OCI-LY1 (cell line): ENCODE results near the gene TPRX2.
"Not testable (repeated sequence)": the region's sequence is repeated elsewhere in the genome, so short reads cannot be mapped to it uniquely, and the experiment has no call there.

Experiments
- EZH2 ChIP-seq: fragments of 200-600 bp; sonication (generic), shearing (Covaris generic); IDR thresholded peaks from 2 replicates; pipeline ENCODE4 v1.8.0; 2017; ENCODE audit warnings: borderline replicate concordance, mixed run types, mild to moderate bottlenecking, antibody characterized with exemption, low read length, moderate library complexity, mixed read lengths
- TF ChIP-seq, protein P1 (sequence below): fragments of 200-600 bp; sonication (generic), shearing (Covaris generic); IDR thresholded peaks from 2 replicates; pipeline ENCODE4 v1.5.1; 2017; ENCODE audit warnings: mild to moderate bottlenecking, antibody characterized with exemption, low read length, moderate library complexity, mixed read lengths

DNA sequence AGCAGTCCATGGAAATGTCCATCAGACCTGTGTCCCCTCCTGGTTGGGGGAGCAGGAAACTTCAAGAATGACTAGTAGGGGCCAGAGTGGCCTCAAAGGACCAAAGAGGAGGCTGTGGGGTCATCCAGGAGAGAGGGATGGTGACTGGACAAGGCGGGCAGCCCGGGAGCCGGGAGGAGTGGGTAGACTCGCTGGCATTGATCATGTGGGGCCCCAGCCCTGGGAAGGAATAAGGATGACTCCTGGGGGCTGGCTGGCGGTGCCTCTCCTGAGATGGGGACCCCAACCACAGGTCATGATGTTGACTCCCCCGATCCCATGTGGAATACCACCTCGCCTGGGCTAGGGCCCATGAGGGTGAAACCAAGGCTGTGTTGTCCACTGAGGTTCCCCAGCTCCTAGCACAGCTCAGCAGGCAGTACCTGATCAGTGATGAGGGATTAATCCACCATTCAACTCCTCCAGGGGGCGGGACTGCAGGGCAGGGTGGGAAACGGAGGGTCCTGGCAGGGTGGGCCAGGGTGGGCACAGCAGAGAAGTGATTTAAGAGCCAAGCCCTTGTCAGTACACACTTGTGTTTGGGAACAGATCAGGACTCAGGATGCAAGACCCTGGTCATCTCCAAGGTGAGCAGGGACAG is at the start of gene TPRX2:
- TF ChIP-seq, protein P1, sequence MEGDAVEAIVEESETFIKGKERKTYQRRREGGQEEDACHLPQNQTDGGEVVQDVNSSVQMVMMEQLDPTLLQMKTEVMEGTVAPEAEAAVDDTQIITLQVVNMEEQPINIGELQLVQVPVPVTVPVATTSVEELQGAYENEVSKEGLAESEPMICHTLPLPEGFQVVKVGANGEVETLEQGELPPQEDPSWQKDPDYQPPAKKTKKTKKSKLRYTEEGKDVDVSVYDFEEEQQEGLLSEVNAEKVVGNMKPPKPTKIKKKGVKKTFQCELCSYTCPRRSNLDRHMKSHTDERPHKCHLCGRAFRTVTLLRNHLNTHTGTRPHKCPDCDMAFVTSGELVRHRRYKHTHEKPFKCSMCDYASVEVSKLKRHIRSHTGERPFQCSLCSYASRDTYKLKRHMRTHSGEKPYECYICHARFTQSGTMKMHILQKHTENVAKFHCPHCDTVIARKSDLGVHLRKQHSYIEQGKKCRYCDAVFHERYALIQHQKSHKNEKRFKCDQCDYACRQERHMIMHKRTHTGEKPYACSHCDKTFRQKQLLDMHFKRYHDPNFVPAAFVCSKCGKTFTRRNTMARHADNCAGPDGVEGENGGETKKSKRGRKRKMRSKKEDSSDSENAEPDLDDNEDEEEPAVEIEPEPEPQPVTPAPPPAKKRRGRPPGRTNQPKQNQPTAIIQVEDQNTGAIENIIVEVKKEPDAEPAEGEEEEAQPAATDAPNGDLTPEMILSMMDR = not testable (repeated sequence)
- not testable (repeated sequence) for TF ChIP-seq EZH2
